Epithelial cell of proximal tubule (primary cell): ENCODE measurements around the gene CTSH. TPM values are rescaled to one million over a fixed set of nuclear protein-coding genes. Genes with fewer than 3 reads are reported as not detected.

ENCODE experiments used
- DNase-seq: peaks from one replicate; pipeline ENCODE4 v3.0.0-alpha.2; 2011; ENCODE audit warnings: low read depth
- H3K4me3 ChIP-seq: 2 replicates; pipeline ENCODE4 v1.5.1; 2011; ENCODE audit warnings: low read depth, mild to moderate bottlenecking, low read length
- CTCF ChIP-seq: conservative IDR thresholded peaks from 2 replicates; pipeline ENCODE4 v1.5.1; 2012; ENCODE audit warnings: low read depth, mild to moderate bottlenecking, low read length
- total RNA-seq: library from RNA; depleted of rRNA; stranded (reverse); fragments of >200 nt; gene quantifications from 2 replicates; pipeline ENCODE4 v1.2.3, GENCODE V29; 2015

The CTSH gene
- total RNA-seq, 1 donor from 2014 or later = 68.0 TPM

DNA sequence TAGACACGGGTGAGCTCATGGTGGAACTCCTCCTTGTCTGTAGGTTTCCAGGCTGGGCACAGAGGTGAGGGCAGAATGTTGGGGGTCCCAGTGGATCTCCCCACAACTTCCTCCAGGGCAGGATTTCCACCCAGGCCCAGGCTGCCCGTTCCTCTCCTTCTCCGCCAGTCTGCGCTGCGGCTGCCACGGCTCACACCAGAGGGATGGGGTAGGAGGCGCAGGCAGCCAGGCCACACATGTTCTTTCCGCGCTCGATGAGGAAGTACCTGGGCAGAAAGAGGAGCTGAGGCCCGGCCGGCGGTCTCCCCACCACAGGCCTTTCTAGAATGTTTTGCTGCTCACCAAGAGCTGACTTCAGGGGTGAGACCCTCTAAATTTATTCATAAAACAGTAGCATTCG lies 22.9 kb downstream of the CTSH start:
- no peak for TF ChIP-seq CTCF
- no peak for DNase-seq
- no peak overlapping the region for H3K4me3 ChIP-seq

- H3K4me3 ChIP-seq = no peak overlapping the region
- TF ChIP-seq CTCF = no peak
- DNase-seq = no peak
Measured at GRCh38 chr15:78921517-78921916, 23.3 kb downstream of the CTSH start.

GRCh38 chr15:78917888-78918287 lies 27.0 kb downstream of the CTSH start:
- DNase-seq = no peak
- no peak overlapping the region for H3K4me3 ChIP-seq
- TF ChIP-seq CTCF = no peak

- no peak overlapping the region for H3K4me3 ChIP-seq
- no peak for DNase-seq
- no peak for TF ChIP-seq CTCF
Measured at GRCh38 chr15:78916088-78916487, 28.8 kb downstream of the CTSH start.

DNA sequence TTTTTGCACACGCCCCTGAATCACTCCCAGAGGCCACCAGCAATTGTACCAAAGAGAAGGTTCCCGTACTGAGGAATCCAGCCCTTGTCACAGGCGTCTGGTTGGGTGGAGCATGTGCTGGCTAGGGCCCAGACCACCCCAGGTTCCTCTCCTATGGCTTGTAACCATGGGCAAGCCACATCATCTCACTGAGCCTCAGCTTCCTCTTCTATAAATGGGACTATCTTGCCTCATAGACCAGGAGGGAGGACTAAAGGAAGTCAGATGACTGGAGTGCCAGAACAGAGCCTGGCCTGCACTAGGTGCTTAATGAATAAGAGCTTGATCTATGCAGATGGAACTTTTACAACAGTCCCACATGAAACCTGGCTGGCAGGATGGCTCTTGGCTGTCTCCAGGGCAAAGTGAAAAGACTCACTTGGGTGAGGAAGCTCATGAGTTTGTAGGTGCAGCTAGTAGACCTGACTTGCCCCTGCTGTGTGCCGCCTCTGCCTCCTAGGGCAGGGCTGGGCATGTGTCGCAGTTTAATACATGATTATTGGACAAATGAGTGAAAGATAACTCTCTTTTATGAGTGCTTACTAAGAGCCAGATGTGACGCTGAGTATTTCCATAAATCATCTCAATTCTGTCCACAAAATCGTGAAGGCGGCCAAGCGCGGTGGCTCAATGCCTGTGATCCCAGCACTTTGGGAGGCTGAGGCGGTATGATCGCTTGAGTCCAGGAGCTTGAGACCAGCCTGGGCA lies 29.3 kb downstream of the CTSH start:
- DNase-seq = no peak
- no peak for TF ChIP-seq CTCF
- H3K4me3 ChIP-seq = no peak overlapping the region

DNA sequence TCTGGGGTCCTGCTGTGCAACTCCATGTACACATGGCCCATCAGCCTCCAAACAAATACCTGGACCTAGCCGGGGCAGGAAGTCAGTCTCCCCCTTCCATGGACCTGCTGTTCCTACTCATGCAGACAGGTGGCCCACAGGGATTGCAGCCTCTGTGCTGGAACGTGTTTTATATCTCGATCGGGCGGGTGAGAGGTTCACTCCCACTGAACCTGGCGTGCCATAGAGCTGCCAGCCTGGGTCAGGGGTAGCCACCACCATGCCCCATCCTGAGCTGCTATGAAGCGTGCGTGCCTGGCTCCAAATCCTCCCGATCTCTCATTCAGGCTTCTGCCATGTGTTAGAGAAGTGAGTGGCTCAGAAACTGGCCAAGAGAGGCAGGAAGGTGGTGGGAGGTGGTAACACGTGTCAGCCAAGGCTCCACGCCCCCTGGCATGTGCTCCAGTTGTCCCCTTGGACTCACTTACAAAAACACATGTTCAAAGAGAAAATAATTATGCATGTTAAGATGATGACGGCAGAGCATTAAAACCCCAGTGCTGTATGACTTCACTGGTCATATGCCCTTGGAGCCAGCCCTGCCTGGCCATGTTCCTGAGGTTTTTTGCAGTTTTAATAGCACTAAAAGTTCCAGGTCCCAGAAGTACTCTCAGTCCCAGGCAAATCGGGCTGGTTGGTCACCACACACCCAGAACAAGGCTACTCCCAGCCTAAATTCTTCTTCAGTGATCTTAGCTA lies 30.6 kb downstream of the CTSH start:
- TF ChIP-seq CTCF = peak; percentile 75
- no peak for DNase-seq
- H3K4me3 ChIP-seq = no peak overlapping the region
